Measurements from ENCODE around the gene TSC1. TPM values are rescaled to one million over a fixed set of nuclear protein-coding genes. Genes with fewer than 3 reads are reported as not detected.

TSC1 gene
- polyA plus RNA-seq, 10 donors = 22.9 to 41.6 (median 29.4) TPM

DNA sequence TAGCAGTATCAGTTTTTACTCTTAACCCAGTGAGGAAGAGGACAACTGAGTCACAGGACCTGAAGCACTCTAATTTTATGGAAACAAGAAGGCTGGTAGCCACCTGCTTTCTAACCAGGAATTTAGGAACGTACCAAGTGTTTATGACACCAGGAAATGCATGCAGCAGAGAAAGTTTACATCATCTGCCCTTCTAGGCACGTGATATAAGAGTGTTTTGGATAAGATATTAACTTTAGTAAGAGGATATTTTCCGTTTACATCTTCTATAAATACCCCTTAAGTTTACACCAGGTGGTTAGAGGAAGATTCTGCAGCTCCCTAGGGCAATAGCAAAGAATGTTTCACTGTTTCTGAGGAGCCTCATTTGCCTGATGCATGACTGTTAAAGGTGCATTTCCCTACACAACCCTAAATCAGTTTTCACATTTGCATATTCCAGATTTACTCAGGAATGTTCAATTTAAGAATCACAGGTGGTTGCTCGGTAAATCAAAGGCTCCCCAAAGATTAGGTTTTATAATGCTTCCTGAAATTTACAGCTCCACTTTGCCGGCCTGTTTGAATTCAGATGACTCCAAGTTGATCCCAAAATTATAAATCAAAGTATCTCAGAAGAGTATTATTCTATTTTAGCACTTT lies 1.8 kb downstream of the TSC1 start:
- DNase-seq = no peak

- DNase-seq = no peak
These were observed 5.2 kb downstream of the TSC1 start for GRCh38 chr9:132939169-132939568.

- DNase-seq = no peak
These were observed 6.9 kb downstream of the TSC1 start for GRCh38 chr9:132937463-132937901.

DNA sequence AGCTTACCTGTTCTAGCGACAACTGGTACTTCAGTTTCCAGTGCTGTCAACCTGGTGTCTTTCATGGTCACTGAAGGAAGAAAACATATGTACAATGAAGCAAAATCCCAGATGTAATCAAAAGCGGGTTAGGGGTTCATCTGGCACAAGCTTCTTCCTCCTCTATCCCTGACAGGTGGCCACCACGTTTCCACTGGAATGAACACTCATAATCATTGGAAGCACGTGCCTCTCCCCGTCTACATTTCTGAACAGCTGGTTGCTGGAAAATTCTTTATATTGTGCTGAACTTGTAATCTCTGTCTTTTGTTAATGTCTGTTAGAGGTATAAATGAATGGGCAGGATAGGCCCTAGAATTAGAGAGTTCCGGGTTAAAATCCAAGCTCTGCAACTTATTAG lies 9.4 kb downstream of the TSC1 start:
- DNase-seq = no peak

DNA sequence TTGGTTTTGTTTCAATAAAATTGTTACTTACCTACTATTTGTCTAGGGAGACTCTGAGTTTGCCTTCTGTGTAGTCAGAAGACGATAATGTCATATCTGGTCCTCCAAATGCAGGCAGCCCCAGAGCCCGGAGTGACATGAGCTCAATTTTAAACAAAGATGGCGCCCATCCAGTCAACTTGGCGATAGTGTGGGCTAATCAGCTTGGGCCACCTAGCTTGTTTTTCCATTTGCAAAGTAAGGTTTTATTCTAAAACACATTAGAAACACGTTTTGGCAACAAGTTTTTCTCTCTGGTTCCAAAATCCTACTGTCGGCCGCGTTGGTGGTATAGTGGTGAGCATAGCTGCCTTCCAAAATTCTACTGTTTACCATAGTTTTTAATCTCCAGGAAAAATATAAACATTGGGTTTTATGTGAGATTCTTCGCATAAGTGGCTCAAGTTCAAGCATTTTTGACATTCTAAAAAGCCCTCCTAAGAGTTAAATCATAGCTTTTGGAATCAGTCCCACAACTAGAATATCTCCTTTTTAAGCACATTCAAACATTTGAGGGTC lies 13.2 kb downstream of the TSC1 start:
- DNase-seq = no peak

- peak in 1 of 3 donors; percentile 16 for DNase-seq
These were observed 16.7 kb downstream of the TSC1 start for GRCh38 chr9:132927704-132928103.

- no peak for DNase-seq
These were observed 21.0 kb downstream of the TSC1 start for GRCh38 chr9:132923346-132923902.

- peak; percentile 21 to 23 (median 22) for DNase-seq
These were observed 24.7 kb downstream of the TSC1 start for GRCh38 chr9:132919614-132920268.

GRCh38 chr9:132914924-132915323 lies 29.5 kb downstream of the TSC1 start:
- no peak for DNase-seq

DNA sequence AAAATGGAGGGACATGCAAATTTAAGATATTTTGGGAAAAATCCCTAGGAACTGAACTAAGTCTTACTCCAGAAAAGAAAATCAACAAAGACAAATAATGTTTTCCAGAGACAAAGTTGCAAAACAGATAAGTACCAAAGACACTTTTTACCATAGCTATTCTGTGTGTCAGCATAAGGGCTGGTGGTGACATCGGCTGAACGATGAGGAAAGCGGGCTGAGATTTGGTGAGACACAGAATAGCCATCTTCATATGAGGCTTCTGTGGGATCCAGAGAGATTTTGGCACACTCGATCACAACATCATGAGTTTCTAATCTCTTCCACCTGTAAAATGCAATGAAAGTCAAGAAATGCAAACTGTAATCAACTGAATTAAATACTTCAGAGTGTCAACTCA lies 32.3 kb downstream of the TSC1 start:
- DNase-seq = no peak

DNA sequence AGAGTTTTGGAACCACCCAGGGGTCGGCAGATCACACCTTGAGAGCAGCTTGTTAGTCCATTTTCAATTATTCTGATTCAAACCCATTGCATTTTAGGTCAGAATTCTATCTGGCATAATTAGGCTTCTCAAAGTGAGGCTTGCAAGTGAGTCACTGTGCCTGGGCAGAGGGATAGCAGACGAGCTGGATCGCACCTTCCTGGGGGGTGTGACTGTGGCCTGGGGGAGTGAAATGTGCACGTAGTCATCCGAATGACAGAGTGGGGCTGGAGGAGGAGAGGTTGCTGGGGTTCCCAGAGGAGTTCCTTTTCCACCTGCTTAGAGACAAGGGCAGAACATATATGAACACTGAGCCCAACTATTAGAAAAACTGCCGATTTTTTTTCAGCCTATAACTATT lies 34.0 kb downstream of the TSC1 start:
- DNase-seq = no peak

GRCh38 chr9:132909311-132909710 lies 35.1 kb downstream of the TSC1 start:
- DNase-seq = no peak

- no peak for DNase-seq
These were observed 35.8 kb downstream of the TSC1 start for GRCh38 chr9:132908635-132909034.

- DNase-seq = no peak
These were observed 38.7 kb downstream of the TSC1 start for GRCh38 chr9:132905726-132906125.

- DNase-seq = no peak
These were observed 40.6 kb downstream of the TSC1 start for GRCh38 chr9:132903574-132904492.

DNA sequence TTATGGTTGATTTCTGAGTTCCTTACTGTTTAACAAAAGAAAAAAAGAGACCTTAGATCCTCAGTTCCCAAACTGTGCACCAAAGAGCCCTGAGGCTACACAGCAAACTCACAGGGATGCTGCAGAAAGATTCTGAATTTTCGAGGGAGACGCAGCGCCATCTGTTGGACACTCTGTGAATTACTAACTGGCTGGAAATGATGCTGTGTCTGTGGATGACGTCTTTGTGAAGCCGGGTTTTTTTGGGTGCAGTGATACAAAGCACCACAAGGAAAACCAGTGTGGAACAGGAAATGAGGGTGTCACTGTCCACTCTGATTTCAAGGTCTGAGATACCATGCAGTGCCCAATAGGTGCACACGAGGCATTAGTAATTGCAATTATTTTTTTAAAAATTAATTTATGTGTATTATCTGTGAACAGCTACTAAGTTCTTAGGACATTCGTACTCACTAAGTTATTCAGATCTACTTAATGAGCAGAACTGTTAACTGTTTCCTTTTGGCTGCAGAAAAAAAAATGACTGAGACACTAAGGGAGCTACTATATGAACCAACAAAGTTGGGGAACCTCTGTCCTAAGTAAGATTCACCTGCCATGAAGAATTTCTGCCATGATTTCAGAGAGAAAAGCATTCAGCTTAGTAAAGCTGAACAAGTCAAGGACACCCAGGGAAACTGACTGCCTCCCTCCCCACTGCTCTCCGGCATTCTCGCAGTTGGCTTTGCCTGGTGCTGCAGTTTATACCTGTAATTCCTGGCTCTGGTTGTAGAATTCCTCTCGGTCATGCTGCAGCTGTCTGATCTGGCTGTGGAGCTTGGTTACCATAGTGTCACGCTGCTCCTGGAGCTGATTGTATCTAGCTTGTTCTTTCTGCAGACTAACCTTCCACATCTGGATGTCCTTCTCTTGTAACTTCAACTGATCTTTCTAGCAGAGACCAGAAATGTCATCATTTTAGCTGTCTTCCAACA lies 42.3 kb downstream of the TSC1 start:
- DNase-seq = peak; percentile 66 to 89 (median 87)

GRCh38 chr9:132898051-132898450 lies 46.4 kb downstream of the TSC1 start:
- DNase-seq = no peak

DNA sequence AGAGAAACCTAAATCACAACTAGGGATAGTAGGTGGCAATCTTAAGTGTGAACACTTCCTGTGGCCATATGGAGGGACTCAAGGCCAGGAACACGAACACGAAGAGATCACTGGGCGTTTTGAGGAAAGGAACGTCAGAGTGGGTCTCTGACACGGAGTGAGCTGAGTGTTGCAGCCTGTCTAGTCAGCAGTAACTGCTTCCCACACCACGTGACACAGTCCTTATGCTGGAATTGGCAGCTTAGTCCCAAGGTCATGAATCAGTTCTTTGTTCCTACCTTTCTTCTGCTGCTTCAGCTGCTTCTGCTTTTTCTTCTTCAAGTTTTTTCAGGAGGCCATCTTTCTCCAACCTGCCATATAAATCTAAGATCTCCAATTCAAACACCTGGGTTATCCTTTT lies 47.5 kb downstream of the TSC1 start:
- no peak for DNase-seq

DNA sequence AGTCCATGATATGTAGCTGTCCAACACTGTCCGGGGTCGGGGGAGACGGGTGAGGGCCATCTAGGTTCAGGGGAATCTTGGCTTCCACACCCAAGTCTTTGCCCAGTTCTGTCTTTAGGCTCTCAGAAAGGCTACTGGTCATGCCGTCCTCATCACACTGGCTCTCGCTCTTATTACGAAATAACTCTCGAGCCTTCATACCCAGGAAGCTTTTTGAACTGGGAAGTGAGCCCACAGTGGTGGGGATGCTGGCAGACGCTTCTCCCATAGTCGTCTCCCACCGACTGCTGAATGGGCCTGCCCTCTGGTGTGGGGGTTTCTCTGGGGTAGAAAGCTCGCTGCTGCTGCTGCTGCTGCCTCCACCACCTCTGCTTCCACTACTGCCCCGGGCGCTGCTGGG lies 48.2 kb downstream of the TSC1 start:
- DNase-seq = no peak
